Measurements from ENCODE around the gene AHR.
"Not testable (repeated sequence)": the region's sequence is repeated elsewhere in the genome, so short reads cannot be mapped to it uniquely, and the experiment has no call there.

AHR gene

GRCh38 chr7:17376595-17376994 lies 78.1 kb downstream of the AHR start:
- no peak for DNase-seq (ENCODE audit: low read depth)

- no peak for DNase-seq (ENCODE audit: low read depth)
These were observed 82.5 kb downstream of the AHR start for GRCh38 chr7:17380736-17381662.

GRCh38 chr7:17382408-17383354 lies 84.2 kb downstream of the AHR start:
- DNase-seq (ENCODE audit: low read depth): not testable (repeated sequence)

- no peak for DNase-seq (ENCODE audit: low read depth)
These were observed 85.9 kb downstream of the AHR start for GRCh38 chr7:17384400-17384799.

- DNase-seq (ENCODE audit: low read depth): no peak
These were observed 87.2 kb downstream of the AHR start for GRCh38 chr7:17385612-17386011.

GRCh38 chr7:17390392-17390791 lies 91.9 kb downstream of the AHR start:
- no peak for DNase-seq (ENCODE audit: low read depth)

GRCh38 chr7:17391366-17391765 lies 92.9 kb downstream of the AHR start:
- DNase-seq (ENCODE audit: low read depth): no peak

GRCh38 chr7:17392846-17393245 lies 94.4 kb downstream of the AHR start:
- DNase-seq (ENCODE audit: low read depth): no peak

- DNase-seq (ENCODE audit: low read depth): not testable (repeated sequence)
These were observed 96.1 kb downstream of the AHR start for GRCh38 chr7:17394563-17394962.
